OCI-LY1 (cell line): ENCODE measurements around the gene DAP.

Experiments
- H2AFZ ChIP-seq: fragments of 200-600 bp; sonication (generic), shearing (Covaris generic); 2 replicates; pipeline ENCODE4 v1.6.0; 2014; ENCODE audit warnings: antibody characterized with exemption, mild to moderate bottlenecking, low read length
- H3F3A ChIP-seq: fragments of 200-600 bp; sonication (generic), shearing (Covaris generic); 2 replicates; pipeline ENCODE4 v1.6.0; 2014; ENCODE audit warnings: mild to moderate bottlenecking, antibody characterized with exemption, low read length, moderate library complexity; ENCODE audit not compliant: insufficient read depth
- H3K27ac ChIP-seq: fragments of 200-600 bp; sonication (generic); 2 replicates; pipeline ENCODE4 v1.5.1; 2014; ENCODE audit warnings: low read length, mixed run types, mild to moderate bottlenecking, low read depth; ENCODE audit not compliant: poor library complexity, severe bottlenecking
- H3K27me3 ChIP-seq: fragments of 200-600 bp; sonication (generic); 2 replicates; pipeline ENCODE4 v1.6.0; 2014; ENCODE audit warnings: antibody characterized with exemption, mild to moderate bottlenecking, low read length, moderate library complexity; ENCODE audit not compliant: insufficient read depth
- H3K36me3 ChIP-seq: fragments of 200-600 bp; sonication (generic); 2 replicates; pipeline ENCODE4 v1.6.1; 2014; ENCODE audit warnings: mild to moderate bottlenecking, antibody characterized with exemption, low read length, moderate library complexity, mixed read lengths; ENCODE audit not compliant: insufficient read depth
- H3K4me1 ChIP-seq: fragments of 200-600 bp; sonication (generic); 2 replicates; pipeline ENCODE4 v1.5.1; 2014; ENCODE audit warnings: mild to moderate bottlenecking, low read length, moderate library complexity; ENCODE audit not compliant: insufficient read depth, severe bottlenecking
- H3K4me2 ChIP-seq: fragments of 200-600 bp; sonication (generic), shearing (Covaris generic); 2 replicates; pipeline ENCODE4 v1.6.1; 2014; ENCODE audit warnings: low read length
- H3K4me3 ChIP-seq: fragments of 200-600 bp; sonication (generic); 2 replicates; pipeline ENCODE4 v1.5.1; 2014; ENCODE audit warnings: low read length, low read depth, mild to moderate bottlenecking, mixed read lengths; ENCODE audit not compliant: poor library complexity, severe bottlenecking
- H3K79me2 ChIP-seq: fragments of 200-600 bp; shearing (Covaris generic); 2 replicates; pipeline ENCODE4 v1.6.1; 2016; ENCODE audit warnings: mixed run types, low read length, mixed read lengths; ENCODE audit not compliant: insufficient read depth
- H3K9ac ChIP-seq: fragments of 200-600 bp; sonication (generic), shearing (Covaris generic); 2 replicates; pipeline ENCODE4 v1.6.1; 2014; ENCODE audit warnings: mild to moderate bottlenecking, low read length, mixed read lengths
- H3K9me2 ChIP-seq: fragments of 200-600 bp; sonication (generic), shearing (Covaris generic); 2 replicates; pipeline ENCODE4 v1.6.1; 2014; ENCODE audit warnings: low read depth, mild to moderate bottlenecking, low read length, mixed read lengths
- H3K9me3 ChIP-seq: fragments of 200-600 bp; shearing (Covaris generic); 2 replicates; pipeline ENCODE4 v1.6.1; 2014; ENCODE audit warnings: low read length, mixed read lengths
- H4K20me1 ChIP-seq: fragments of 200-600 bp; sonication (generic), shearing (Covaris generic); 2 replicates; pipeline ENCODE4 v1.6.0; 2016; ENCODE audit warnings: mild to moderate bottlenecking, low read length; ENCODE audit not compliant: insufficient read depth
- CTCF ChIP-seq: fragments of 200-600 bp; sonication (generic), shearing (Covaris generic); IDR thresholded peaks from 2 replicates; pipeline ENCODE4 v1.5.1; 2017; ENCODE audit warnings: mild to moderate bottlenecking, antibody characterized with exemption, low read length, moderate library complexity, mixed read lengths
- EZH2 ChIP-seq: fragments of 200-600 bp; sonication (generic), shearing (Covaris generic); IDR thresholded peaks from 2 replicates; pipeline ENCODE4 v1.8.0; 2017; ENCODE audit warnings: borderline replicate concordance, mixed run types, mild to moderate bottlenecking, antibody characterized with exemption, low read length, moderate library complexity, mixed read lengths

DAP gene

GRCh38 chr5:10727861-10728260 lies 33.2 kb downstream of the DAP start:
- Histone ChIP-seq H3K79me2 (no peaks in the 10 kb centered on the region), H3K36me3 (peaks cover 28% of the 10 kb centered on the region; the same call in 1 of the 2 replicates), H3K27me3 (no peaks in the 10 kb centered on the region), H3K4me2 (no peak overlapping the region), H3F3A (no peaks in the 10 kb centered on the region), H4K20me1 (no peaks in the 10 kb centered on the region), H3K9me3 (no peaks in the 10 kb centered on the region), H3K4me3 (no peak overlapping the region), H3K9ac (no peak overlapping the region), H3K27ac (no peak overlapping the region), H3K4me1 (peaks cover 7% of the 10 kb centered on the region), H3K9me2 (no peaks in the 10 kb centered on the region), H2AFZ (no peak overlapping the region)
- TF ChIP-seq CTCF, result no peak
- TF ChIP-seq EZH2, result no peak

- no peak for TF ChIP-seq EZH2
- no peak for TF ChIP-seq CTCF
- Histone ChIP-seq H3K4me1 (peaks cover 7% of the 10 kb centered on the region), H3K9ac (no peak overlapping the region), H2AFZ (no peak overlapping the region), H3K4me3 (no peak overlapping the region), H3K9me3 (no peaks in the 10 kb centered on the region), H3K27me3 (no peaks in the 10 kb centered on the region), H3K27ac (peak overlapping the region; percentile 13), H3K9me2 (no peaks in the 10 kb centered on the region), H3K79me2 (no peaks in the 10 kb centered on the region), H3F3A (no peaks in the 10 kb centered on the region), H3K36me3 (peaks cover 23% of the 10 kb centered on the region; the same call in 1 of the 2 replicates), H3K4me2 (no peak overlapping the region), H4K20me1 (no peaks in the 10 kb centered on the region)
Observed at GRCh38 chr5:10726913-10727517, 34.0 kb downstream of the DAP start.

GRCh38 chr5:10726179-10726912 lies 34.7 kb downstream of the DAP start:
- H3K9me2 ChIP-seq, result no peaks in the 10 kb centered on the region
- H3K4me1 ChIP-seq, result peaks cover 7% of the 10 kb centered on the region
- H3K4me2 ChIP-seq, result no peak overlapping the region
- peak overlapping the region; percentile 13 for H3K27ac ChIP-seq
- H3F3A ChIP-seq, result no peaks in the 10 kb centered on the region
- no peaks in the 10 kb centered on the region for H3K79me2 ChIP-seq
- H3K36me3 ChIP-seq, result peaks cover 22% of the 10 kb centered on the region
- TF ChIP-seq CTCF (no peak), EZH2 (no peak)
- H2AFZ ChIP-seq, result no peak overlapping the region
- H3K9ac ChIP-seq, result no peak overlapping the region
- no peaks in the 10 kb centered on the region for H4K20me1 ChIP-seq
- no peak overlapping the region for H3K4me3 ChIP-seq
- H3K9me3 ChIP-seq, result no peaks in the 10 kb centered on the region
- H3K27me3 ChIP-seq, result no peaks in the 10 kb centered on the region
